ENCODE data around the gene TM4SF18. TPM values are rescaled to one million over a fixed set of nuclear protein-coding genes. Genes with fewer than 3 reads are reported as not detected.
A peak's percentile ranks its signal among the peaks of the same experiment; 100 is the strongest.

TM4SF18 gene
- total and polyA plus RNA-seq, 2 experiments from 2014 or later = 1.5 to 1.7 TPM

GRCh38 chr3:149273096-149273751 is 60.2 kb downstream of the TM4SF18 start:
- Histone ChIP-seq H3K9me3 (ENCODE audit: low read depth) (no peaks in the 10 kb centered on the region), H3K27me3 (no peaks in the 10 kb centered on the region), H3K9me2 (replicated peaks; ENCODE audit: insufficient read depth) (no peaks in the 10 kb centered on the region), H2AFZ (no peak overlapping the region), H3K27ac (no peak overlapping the region), H4K20me1 (ENCODE audit: insufficient read depth, poor library complexity, severe bottlenecking) (no peaks in the 10 kb centered on the region), H3K79me2 (no peaks in the 10 kb centered on the region), H3K36me3 (replicated peaks; ENCODE audit: insufficient read depth, low read depth) (no peaks in the 10 kb centered on the region), H3K4me3 (no peak overlapping the region), H3K4me1 (ENCODE audit: insufficient read depth) (no peaks in the 10 kb centered on the region), H3K4me2 (no peak overlapping the region)
- peak; percentile 88 for DNase-seq (ENCODE audit: low spot score)
- TF ChIP-seq EZH2 (IDR thresholded peaks at IDR 0.05; ENCODE audit: borderline replicate concordance) (no peak), CTCF (IDR thresholded peaks at IDR 0.05; ENCODE audit: poor library complexity) (peak; percentile 99), EZH2phosphoT487 (IDR thresholded peaks at IDR 0.05; ENCODE audit: low read depth, severe bottlenecking, unreplicated experiment) (no peak)
- 34% methylated on average over 4 of the region's 4 CpGs for WGBS (ENCODE audit: low lambda C conversion rate, missing lambda C conversion rate)

GRCh38 chr3:149271669-149272068 is 61.8 kb downstream of the TM4SF18 start:
- Histone ChIP-seq H3K27ac (no peak overlapping the region), H2AFZ (no peak overlapping the region), H4K20me1 (ENCODE audit: insufficient read depth, poor library complexity, severe bottlenecking) (no peaks in the 10 kb centered on the region), H3K79me2 (no peaks in the 10 kb centered on the region), H3K4me1 (ENCODE audit: insufficient read depth) (no peaks in the 10 kb centered on the region), H3K9me2 (replicated peaks; ENCODE audit: insufficient read depth) (no peaks in the 10 kb centered on the region), H3K27me3 (no peaks in the 10 kb centered on the region), H3K4me3 (no peak overlapping the region), H3K9me3 (ENCODE audit: low read depth) (no peaks in the 10 kb centered on the region), H3K36me3 (replicated peaks; ENCODE audit: insufficient read depth, low read depth) (no peaks in the 10 kb centered on the region), H3K4me2 (no peak overlapping the region)
- no peak for DNase-seq (ENCODE audit: low spot score)
- WGBS (ENCODE audit: low lambda C conversion rate, missing lambda C conversion rate) = 88% methylated on average over 6 of the region's 6 CpGs
- no peak for TF ChIP-seq EZH2phosphoT487 (IDR thresholded peaks at IDR 0.05; ENCODE audit: low read depth, severe bottlenecking, unreplicated experiment)
- TF ChIP-seq EZH2 (IDR thresholded peaks at IDR 0.05; ENCODE audit: borderline replicate concordance) = no peak

- Histone ChIP-seq H2AFZ (no peak overlapping the region), H3K4me2 (no peak overlapping the region), H3K9me3 (ENCODE audit: low read depth) (no peaks in the 10 kb centered on the region), H3K27me3 (no peaks in the 10 kb centered on the region), H3K36me3 (replicated peaks; ENCODE audit: insufficient read depth, low read depth) (no peaks in the 10 kb centered on the region), H3K4me1 (ENCODE audit: insufficient read depth) (no peaks in the 10 kb centered on the region), H3K79me2 (no peaks in the 10 kb centered on the region), H4K20me1 (ENCODE audit: insufficient read depth, poor library complexity, severe bottlenecking) (no peaks in the 10 kb centered on the region), H3K9me2 (replicated peaks; ENCODE audit: insufficient read depth) (no peaks in the 10 kb centered on the region), H3K4me3 (no peak overlapping the region), H3K27ac (no peak overlapping the region)
- WGBS (ENCODE audit: low lambda C conversion rate, missing lambda C conversion rate) = 76% methylated on average over 2 of the region's 2 CpGs
- TF ChIP-seq EZH2phosphoT487 (IDR thresholded peaks at IDR 0.05; ENCODE audit: low read depth, severe bottlenecking, unreplicated experiment) = no peak
- no peak for TF ChIP-seq EZH2 (IDR thresholded peaks at IDR 0.05; ENCODE audit: borderline replicate concordance)
- TF ChIP-seq CTCF (IDR thresholded peaks at IDR 0.05; ENCODE audit: poor library complexity) = no peak
- no peak for DNase-seq (ENCODE audit: low spot score)
Observed at GRCh38 chr3:149270180-149270579, 63.3 kb downstream of the TM4SF18 start.

- Histone ChIP-seq H3K4me2 (no peak overlapping the region), H3K4me3 (no peak overlapping the region), H3K27me3 (no peaks in the 10 kb centered on the region), H3K79me2 (no peaks in the 10 kb centered on the region), H3K9me2 (replicated peaks; ENCODE audit: insufficient read depth) (no peaks in the 10 kb centered on the region), H3K36me3 (replicated peaks; ENCODE audit: insufficient read depth, low read depth) (no peaks in the 10 kb centered on the region), H3K9me3 (ENCODE audit: low read depth) (no peaks in the 10 kb centered on the region), H2AFZ (no peak overlapping the region), H4K20me1 (ENCODE audit: insufficient read depth, poor library complexity, severe bottlenecking) (no peaks in the 10 kb centered on the region), H3K27ac (no peak overlapping the region), H3K4me1 (ENCODE audit: insufficient read depth) (no peaks in the 10 kb centered on the region)
- no peak for DNase-seq (ENCODE audit: low spot score)
- TF ChIP-seq EZH2 (IDR thresholded peaks at IDR 0.05; ENCODE audit: borderline replicate concordance) (no peak), EZH2phosphoT487 (IDR thresholded peaks at IDR 0.05; ENCODE audit: low read depth, severe bottlenecking, unreplicated experiment) (no peak), CTCF (IDR thresholded peaks at IDR 0.05; ENCODE audit: poor library complexity) (no peak)
- WGBS (ENCODE audit: low lambda C conversion rate, missing lambda C conversion rate) = 95% methylated on average over 7 of the region's 7 CpGs
Observed at GRCh38 chr3:149269687-149270086, 63.7 kb downstream of the TM4SF18 start.

All from hepatocyte (in vitro differentiated cells).